Rectal smooth muscle tissue (tissue), 1 donor: ENCODE measurements around the gene NDUFA3.

Experiments
- H3K27ac ChIP-seq: one replicate; pipeline ENCODE4 v1.7.0; 2013; ENCODE audit warnings: low read depth, low read length, inconsistent platforms
- H3K27me3 ChIP-seq: one replicate; pipeline ENCODE4 v1.7.0; 2013; ENCODE audit warnings: low read length; ENCODE audit not compliant: control insufficient read depth, insufficient read depth
- H3K36me3 ChIP-seq: one replicate; pipeline ENCODE4 v1.7.0; 2013; ENCODE audit warnings: low read length; ENCODE audit not compliant: control insufficient read depth, insufficient read depth
- H3K4me1 ChIP-seq: one replicate; pipeline ENCODE4 v1.7.0; 2013; ENCODE audit warnings: low read length; ENCODE audit not compliant: control insufficient read depth, insufficient read depth
- H3K4me3 ChIP-seq: one replicate; pipeline ENCODE4 v1.7.0; 2013; ENCODE audit warnings: low read length
- H3K9ac ChIP-seq: one replicate; pipeline ENCODE4 v1.7.0; 2013; ENCODE audit warnings: low read length

NDUFA3 gene

GRCh38 chr19:54133957-54134590, 31.4 kb downstream of the NDUFA3 start:
- Histone ChIP-seq H3K36me3 (peaks cover 9% of the 10 kb centered on the region), H3K27me3 (no peaks in the 10 kb centered on the region), H3K27ac (no peak overlapping the region), H3K4me1 (peaks cover 10% of the 10 kb centered on the region), H3K9ac (no peak overlapping the region), H3K4me3 (no peak overlapping the region)

DNA sequence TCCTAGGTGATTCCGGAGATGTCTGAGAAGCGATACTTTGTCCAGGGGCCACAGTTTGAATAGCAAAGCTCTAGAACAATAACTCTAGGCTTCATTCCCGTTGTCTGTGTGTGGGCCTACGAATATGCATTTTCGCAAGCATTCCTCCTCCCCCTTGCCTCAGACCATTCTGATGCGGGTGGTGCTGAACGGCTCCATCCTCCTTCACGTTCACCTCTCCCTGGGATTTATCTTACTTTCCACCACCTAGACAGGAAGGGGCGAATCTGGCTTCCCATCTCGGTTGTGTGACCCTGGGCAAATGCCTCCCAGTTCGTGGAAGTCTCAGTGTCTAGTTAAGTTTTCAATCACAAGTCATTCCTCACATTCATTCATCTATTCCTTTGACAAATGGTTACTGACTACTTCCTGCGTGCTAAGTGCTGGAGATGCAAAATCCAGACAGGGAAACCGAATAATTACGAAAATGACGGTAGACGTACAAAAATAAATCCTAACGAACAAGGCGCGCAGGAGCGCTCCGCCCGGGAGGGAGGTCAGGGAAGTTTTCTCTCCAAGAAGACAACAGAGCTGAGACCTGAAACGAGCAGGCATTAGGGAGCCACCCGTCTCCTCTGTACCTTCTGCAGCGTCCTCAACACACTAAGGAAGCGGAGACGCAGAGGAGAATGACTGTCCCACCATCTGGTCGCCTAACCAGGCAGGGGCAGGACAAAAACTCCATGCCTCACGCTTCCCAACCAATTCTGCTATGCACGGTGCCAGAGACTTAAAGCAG, 33.6 kb downstream of the NDUFA3 start:
- Histone ChIP-seq H3K36me3 (no peaks in the 10 kb centered on the region), H3K27me3 (no peaks in the 10 kb centered on the region), H3K4me3 (peak overlapping the region; percentile 67), H3K4me1 (peaks cover 10% of the 10 kb centered on the region), H3K9ac (peak overlapping the region; percentile 25), H3K27ac (no peak overlapping the region)

- no peaks in the 10 kb centered on the region for H3K36me3 ChIP-seq
- H3K27ac ChIP-seq = peak overlapping the region; percentile 92
- peak overlapping the region; percentile 25 for H3K9ac ChIP-seq
- no peaks in the 10 kb centered on the region for H3K27me3 ChIP-seq
- peak overlapping the region; percentile 67 for H3K4me3 ChIP-seq
- peaks cover 10% of the 10 kb centered on the region for H3K4me1 ChIP-seq
Observed at GRCh38 chr19:54136864-54137698, 34.4 kb downstream of the NDUFA3 start.

DNA sequence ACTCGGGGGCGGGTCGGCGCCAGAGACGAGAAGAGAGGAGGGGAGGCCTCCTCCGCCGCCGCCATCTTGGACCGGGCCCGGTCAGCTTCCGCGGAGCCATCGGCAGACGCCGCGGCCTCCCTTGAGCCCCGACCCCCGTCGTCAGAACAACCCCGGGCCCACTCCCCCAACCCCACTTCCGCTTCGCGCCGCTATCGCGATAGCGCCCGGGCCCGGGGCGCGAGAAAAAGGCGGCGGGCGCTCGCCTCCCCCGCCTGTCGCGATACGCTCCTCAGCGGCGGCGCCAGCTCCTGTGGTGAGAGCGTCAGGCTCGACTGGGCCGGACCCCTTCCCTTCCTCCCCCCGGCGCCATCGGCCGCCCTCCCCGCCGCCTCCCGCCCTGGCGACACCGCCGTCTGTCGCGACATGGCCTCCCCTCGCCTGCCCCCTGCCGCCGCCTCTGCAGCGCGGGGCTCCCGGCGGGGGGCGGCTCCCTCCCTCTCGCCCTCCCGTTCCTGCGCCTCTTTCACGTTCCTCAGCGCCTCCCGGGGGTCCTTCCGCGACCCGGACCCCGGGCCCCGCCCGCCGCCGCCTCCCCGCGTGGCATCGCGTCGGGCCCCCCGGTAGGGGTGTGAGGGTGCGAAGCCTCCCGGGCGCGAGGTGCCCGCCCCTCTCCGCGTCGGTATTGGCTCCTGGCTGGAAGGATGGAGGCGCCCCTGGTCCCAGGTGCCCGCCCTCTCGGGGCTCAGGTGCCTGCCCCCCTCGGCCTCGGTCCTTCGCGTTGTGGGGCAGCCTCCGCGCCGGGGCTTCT, 35.2 kb downstream of the NDUFA3 start, which contains the start of gene CNOT3:
Gene CNOT3, plus strand, starts transcription at position 64 of the 790 bp plus-strand sequence. CDS start 5,217 bp downstream, outside the sequence.
- Histone ChIP-seq H3K36me3 (peaks cover 6% of the 10 kb centered on the region), H3K4me1 (peaks cover 10% of the 10 kb centered on the region), H3K27ac (peak within 1 kb of the TSS; percentile 92), H3K9ac (peak within 1 kb of the TSS; percentile 73), H3K4me3 (peak within 1 kb of the TSS; percentile 76), H3K27me3 (no peaks in the 10 kb centered on the region)

- peak overlapping the region; percentile 76 for H3K4me3 ChIP-seq
- peaks cover 12% of the 10 kb centered on the region for H3K36me3 ChIP-seq
- no peak overlapping the region for H3K27ac ChIP-seq
- no peak overlapping the region for H3K9ac ChIP-seq
- peaks cover 10% of the 10 kb centered on the region for H3K4me1 ChIP-seq
- no peaks in the 10 kb centered on the region for H3K27me3 ChIP-seq
Observed at GRCh38 chr19:54138489-54139256, 36.0 kb downstream of the NDUFA3 start.

DNA sequence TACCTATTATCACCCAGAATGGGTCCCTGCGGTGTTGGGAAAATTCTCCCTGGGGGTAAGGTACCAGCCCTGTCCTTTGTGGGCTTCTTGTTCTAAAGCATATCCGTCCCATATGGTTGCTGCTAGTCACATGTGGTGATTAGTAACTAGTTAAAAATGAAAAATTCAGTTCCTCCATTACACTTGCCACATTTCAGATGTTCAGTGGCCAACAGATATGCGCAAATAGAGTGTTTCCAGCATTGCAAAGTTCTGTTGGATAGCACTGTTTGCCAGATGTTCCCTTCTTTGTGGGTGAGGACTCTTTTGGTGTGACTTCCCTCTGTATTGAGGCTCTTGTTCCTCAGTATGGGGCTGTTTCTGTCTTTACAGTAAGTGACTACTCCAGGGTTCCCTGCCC, 38.7 kb downstream of the NDUFA3 start:
- Histone ChIP-seq H3K27ac (no peak overlapping the region), H3K27me3 (no peaks in the 10 kb centered on the region), H3K4me1 (peaks cover 4% of the 10 kb centered on the region), H3K4me3 (no peak overlapping the region), H3K36me3 (peaks cover 32% of the 10 kb centered on the region), H3K9ac (no peak overlapping the region)

DNA sequence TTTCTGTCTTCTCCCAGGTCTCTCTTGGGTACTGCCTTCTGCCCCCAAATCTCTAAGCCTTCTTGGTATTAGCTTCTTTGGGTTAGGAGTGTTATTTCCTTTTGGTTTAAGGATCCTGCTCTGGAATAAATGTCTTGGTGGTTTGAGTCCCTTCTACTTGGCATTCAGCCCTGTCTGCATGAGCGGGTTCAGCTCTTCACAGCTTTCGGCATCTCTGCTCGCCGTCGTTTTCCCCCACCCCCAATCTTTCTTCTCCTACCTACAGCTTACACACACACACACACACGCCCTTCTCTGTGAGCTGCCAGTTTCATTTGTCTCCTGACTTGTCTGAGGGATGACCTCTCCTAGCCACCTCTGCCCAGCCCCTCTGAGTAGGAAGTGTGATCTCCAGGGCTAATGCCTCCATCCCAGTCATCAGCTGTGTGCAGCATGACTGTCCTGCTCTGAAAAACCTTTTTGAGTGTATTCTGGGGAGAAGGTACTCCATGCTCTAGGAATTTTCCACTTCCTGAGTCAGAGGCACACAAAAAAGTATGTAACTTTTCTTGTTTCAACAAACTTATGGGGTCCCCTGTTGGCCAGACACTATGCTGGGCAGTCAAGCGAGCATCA, 39.6 kb downstream of the NDUFA3 start:
- no peak overlapping the region for H3K27ac ChIP-seq
- no peak overlapping the region for H3K4me3 ChIP-seq
- no peak overlapping the region for H3K9ac ChIP-seq
- H3K4me1 ChIP-seq = peaks cover 4% of the 10 kb centered on the region
- peaks cover 41% of the 10 kb centered on the region for H3K36me3 ChIP-seq
- H3K27me3 ChIP-seq = no peaks in the 10 kb centered on the region

GRCh38 chr19:54145541-54146158, 43.0 kb downstream of the NDUFA3 start:
- Histone ChIP-seq H3K36me3 (peaks cover 64% of the 10 kb centered on the region), H3K27me3 (no peaks in the 10 kb centered on the region)

DNA sequence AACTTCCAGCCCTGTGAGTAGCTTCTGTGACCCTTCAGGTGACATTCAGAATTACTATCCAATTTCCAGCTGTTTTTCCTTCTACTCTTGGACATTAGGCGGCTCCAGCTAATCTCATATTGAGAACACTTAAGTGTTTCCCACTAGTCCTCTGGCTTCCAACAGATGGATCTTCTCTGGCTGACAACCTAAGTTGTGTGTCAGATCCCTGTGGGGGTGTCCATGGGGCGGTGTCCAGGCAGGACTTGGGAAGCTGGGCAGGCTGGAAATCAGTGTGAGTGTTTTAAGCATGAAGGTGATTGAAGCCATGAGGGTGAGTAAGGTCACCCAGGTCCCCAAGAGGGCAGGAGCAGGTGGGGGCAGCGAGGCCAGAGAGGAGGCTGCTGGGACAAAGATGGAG, 45.0 kb downstream of the NDUFA3 start:
- Histone ChIP-seq H3K27me3 (no peaks in the 10 kb centered on the region), H3K36me3 (peaks cover 76% of the 10 kb centered on the region), H3K4me1 (no peaks in the 10 kb centered on the region), H3K27ac (no peak overlapping the region), H3K4me3 (no peak overlapping the region), H3K9ac (no peak overlapping the region)

More at GRCh38 chr19:54145541-54146158, 43.0 kb downstream of the NDUFA3 start:
- no peak overlapping the region for H3K27ac ChIP-seq
- H3K4me3 ChIP-seq = no peak overlapping the region
- no peak overlapping the region for H3K9ac ChIP-seq
- no peaks in the 10 kb centered on the region for H3K4me1 ChIP-seq

- no peak overlapping the region for H3K4me3 ChIP-seq
- no peaks in the 10 kb centered on the region for H3K4me1 ChIP-seq
- peaks cover 72% of the 10 kb centered on the region for H3K36me3 ChIP-seq
- no peaks in the 10 kb centered on the region for H3K27me3 ChIP-seq
- no peak overlapping the region for H3K27ac ChIP-seq
- H3K9ac ChIP-seq = no peak overlapping the region
Observed at GRCh38 chr19:54148158-54148557, 45.5 kb downstream of the NDUFA3 start.
